Umbilical cord (tissue), 2 donors: ENCODE data around the gene NFIX. TPM values are rescaled to one million over a fixed set of nuclear protein-coding genes. Genes with fewer than 3 reads are reported as not detected.

ENCODE experiments used
- DNase-seq: peaks from one replicate; pipeline ENCODE4 v3.0.0-alpha.2; 2015; ENCODE audit warnings: low spot score
- total RNA-seq: library from RNA; depleted of rRNA; stranded (reverse); fragments of >200 nt; gene quantifications from one replicate; pipeline ENCODE4 v1.2.3, GENCODE V29; 2014; ENCODE audit warnings: low replicate concordance; ENCODE audit not compliant: insufficient read depth

The NFIX gene
- total RNA-seq, 1 donor from 2014 or later = 56.8 TPM

- no peak for DNase-seq
Observed at GRCh38 chr19:12987781-12988180, 7.5 kb upstream of the NFIX start.

- no peak for DNase-seq
Observed at GRCh38 chr19:12990431-12990830, 4.8 kb upstream of the NFIX start.

- DNase-seq = no peak
Observed at GRCh38 chr19:12990853-12991252, 4.4 kb upstream of the NFIX start.

DNA sequence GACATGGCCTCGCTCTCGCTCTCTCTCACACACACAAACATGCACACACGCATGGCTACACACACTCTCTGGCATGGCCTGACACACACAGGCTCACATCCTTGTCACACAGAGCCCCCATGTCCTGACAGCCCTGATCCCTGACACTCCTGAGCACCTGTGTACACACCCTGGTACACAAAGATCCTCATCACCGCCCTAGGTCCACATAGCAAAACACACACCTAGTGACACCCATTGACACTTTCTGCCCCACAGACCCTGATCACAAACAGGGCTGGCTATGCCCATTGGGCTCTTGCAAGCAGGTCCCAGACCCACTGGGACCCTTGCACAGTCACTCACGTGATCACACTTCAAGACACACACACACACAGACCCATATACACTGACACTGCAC lies 4.0 kb upstream of the NFIX start:
- DNase-seq = no peak

GRCh38 chr19:12992729-12993128 lies 2.5 kb upstream of the NFIX start:
- DNase-seq = no peak

DNA sequence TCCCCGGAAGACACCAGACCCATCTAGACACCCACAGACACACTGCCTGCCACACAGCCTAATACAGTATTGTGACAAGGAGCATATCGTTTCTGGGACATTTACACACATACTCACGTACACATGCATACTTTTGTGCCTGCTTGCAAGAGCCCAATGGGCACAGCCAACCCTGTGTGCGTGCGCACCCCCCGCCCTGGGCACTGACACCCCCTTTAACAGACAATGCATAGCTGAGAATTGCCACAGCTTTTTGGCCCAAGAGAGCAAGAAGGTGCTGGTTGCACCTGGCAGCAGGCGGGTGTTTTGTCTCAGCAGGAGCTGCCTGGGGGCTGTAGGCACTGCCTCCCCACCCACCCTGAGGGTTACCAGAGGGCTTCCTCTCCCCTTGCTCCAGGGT lies 1.7 kb upstream of the NFIX start:
- no peak for DNase-seq

GRCh38 chr19:12995596-12996405 lies 526 bp downstream of the NFIX start:
- peak; percentile 21 for DNase-seq

GRCh38 chr19:12996406-12997094 lies 1.3 kb downstream of the NFIX start:
- DNase-seq = peak; percentile 21

GRCh38 chr19:12997179-12997966 lies 2.1 kb downstream of the NFIX start:
- DNase-seq = no peak

GRCh38 chr19:12997967-12998940 lies 3.0 kb downstream of the NFIX start:
- no peak for DNase-seq

GRCh38 chr19:13001166-13001501 lies 5.9 kb downstream of the NFIX start:
- no peak for DNase-seq

DNA sequence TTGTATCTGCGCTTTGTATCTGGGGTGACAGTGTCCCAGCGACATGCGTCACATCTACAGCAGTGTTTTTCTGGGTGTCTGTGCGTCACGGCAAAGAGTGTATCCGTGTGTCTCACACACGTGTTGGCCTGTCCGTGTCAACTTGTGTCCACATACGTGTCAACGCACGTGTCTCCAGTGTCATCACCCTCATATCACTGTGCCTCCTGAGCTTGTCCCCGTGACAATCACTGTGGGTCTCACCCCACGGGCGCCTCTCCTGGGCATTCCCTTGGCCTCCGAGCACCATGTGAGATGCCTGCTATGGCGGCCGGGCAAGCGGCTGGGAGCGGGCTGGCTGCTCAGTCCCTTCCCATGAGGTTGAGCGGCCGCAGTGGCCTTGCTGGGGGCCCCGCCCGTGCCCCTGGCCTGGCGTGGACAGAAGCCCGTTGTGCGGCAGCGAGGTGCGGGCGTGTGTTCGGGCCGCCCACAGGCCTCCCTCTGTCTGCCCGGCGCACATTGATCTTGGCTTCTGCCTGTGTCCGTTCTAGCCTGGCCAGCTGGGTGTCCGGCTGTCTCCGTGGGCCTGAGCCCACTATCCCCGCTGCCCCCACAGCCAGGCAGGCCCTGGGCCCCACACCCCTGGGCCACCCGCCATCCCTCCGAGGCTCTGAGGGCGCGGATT lies 6.4 kb downstream of the NFIX start:
- no peak for DNase-seq

DNA sequence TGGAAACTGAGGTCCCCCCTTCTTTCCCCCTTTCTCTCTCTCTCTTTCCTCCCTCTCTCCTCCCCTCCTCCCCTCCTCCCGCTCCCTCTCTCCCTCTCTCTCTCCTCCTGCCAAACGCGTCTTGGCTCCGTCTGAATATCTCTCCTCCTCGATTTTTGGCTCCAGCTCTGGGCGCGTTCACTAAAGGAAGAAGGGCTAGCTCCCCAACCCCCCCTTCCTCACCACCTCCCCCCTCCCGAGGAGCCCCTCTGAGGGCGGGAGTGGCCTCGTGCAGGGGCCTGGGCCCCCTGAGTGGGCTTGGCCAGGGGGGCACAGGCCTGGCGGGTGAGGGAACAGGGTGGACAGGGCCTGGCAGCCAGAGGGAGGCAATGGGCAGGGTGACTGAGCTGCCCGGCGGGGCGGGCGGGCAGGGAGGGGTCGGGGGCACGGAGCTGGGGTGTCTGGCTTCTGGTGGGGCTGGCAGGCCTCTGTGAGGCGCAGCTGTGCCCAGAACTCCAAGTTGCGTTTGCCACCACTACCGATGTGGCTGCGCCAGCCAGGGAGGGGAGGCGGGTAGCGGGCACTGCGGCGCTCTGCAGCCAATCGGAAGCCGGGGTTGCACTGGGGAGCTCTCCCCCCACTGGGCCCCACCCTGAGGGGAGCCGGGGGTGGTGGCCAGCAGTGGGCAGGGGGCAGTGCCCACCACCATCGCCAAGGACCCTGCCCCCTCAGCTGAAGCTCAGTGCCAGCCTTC lies 7.1 kb downstream of the NFIX start:
- peak; percentile 83 for DNase-seq

DNA sequence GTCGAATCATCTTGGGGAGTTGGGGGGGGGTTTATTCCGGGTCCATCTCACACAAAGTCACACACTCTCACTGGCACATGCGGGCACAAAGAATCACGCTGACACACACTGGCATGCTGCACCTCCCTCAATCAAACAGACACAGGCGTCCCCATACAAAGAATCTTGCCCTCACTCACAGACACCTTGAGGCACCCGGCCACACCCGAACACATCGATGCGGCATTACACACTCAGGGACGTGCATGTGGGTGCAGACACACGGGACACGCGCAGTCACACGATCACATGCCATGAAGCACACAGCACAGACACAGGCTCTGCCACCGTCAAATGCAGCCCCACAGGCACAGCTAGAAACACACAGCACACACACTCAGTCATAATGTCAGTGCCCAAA lies 7.8 kb downstream of the NFIX start:
- no peak for DNase-seq

DNA sequence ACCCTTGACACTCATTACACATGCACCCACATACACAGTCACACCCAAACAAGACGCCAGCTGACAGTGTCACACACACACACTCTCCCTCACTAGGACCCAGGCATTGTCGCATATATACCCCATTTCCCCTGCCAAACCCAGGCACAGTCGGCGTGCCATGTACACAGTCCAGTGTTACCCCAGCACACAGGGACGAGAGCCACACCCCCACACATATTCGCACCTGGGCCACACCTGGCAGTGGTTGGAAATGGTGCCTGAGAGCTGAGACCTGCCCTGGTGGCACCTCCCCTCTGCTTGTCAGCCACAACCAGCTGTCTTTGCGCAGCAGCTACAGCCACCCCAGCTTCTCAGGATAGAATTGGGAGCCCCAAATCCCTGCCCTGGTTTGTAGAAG lies 9.0 kb downstream of the NFIX start:
- DNase-seq = no peak

- no peak for DNase-seq
Observed at GRCh38 chr19:13005253-13005652, 10.0 kb downstream of the NFIX start.

DNA sequence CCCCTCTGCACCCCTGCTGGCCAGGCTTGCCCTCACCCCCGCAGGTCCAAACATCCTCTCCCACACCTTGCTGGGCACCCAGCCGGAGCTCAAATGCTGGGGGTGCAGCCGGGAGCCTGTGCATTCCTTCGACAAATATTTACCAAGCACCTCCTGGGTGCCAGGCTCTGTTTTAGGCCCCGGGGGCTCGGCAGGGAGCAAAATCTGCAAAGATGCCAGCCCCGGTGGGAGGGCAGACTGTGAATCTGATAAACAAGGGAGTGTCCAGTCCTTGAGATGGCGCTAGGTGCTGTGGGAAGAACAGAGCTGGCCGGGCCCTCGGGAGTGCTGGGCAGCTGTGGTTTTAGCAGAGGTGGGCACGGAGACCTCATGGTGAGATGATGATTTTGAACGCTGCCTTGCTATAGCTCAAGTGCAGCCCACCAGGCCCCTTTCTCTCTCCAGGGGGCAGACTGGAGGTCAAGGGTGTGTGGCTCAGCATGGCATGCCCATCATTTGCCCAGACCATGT lies 10.6 kb downstream of the NFIX start:
- no peak for DNase-seq

DNA sequence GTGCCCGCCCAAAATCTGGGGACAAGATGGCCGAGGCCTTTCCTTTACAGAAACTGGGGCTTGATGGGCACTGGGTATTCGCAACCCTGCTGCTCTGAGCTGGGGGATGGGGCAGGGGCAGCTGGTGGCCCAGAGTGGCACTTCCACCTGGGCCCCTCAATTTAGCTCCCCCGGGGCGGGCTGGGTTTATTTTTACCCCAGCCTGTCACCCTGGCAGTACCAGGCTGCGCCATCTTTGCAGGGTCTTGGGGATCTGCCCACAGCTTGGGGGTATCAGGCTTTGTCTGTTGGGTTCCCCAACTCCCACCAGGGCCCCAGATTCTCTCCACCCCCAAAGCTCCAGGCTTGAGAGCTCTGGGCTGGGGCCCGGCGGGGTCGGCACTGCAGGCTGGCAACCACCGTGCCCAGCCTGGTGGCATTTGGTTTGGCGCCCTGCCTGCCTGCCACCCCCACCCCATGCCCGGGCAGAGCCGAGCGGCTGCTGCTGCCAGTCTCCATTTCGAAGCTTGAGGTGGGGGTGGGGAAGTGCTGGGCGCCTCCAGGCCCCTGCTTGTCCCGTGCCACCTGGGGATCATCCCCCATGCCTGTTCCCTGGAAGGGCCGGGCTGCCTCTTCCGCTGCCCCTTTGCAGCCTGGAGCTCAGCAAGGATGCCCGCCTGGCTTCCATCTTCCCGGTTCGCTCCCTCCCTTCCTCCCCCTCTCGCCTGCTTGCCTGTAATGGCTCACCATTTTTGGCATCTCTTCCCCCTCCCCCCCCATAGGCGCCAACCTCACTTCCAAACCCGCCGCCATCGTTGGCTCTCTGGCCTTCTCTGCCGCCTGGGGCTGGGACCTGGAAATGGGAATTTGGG lies 11.4 kb downstream of the NFIX start:
- no peak for DNase-seq
